H1 (cell line): ENCODE results near the gene ZNF318. TPM values are rescaled to one million over a fixed set of nuclear protein-coding genes. Genes with fewer than 3 reads are reported as not detected.

Source experiments
- CHD7 ChIP-seq: fragments of 300-600 bp; sonication (generic); IDR thresholded peaks from 2 replicates; pipeline ENCODE4 v1.7.1; 2012; ENCODE audit warnings: low read length, moderate library complexity, mild to moderate bottlenecking, inconsistent platforms; ENCODE audit not compliant: insufficient replicate concordance
- GTF2F1 ChIP-seq: IDR thresholded peaks from 2 replicates; pipeline ENCODE4 v1.6.1; 2012; ENCODE audit warnings: low read depth, low read length, improper control_type of control experiment, borderline replicate concordance
- HDAC2 ChIP-seq, 2 experiments: fragments of 300-600 bp in 1 of 2; sonication (generic) in 1 of 2; IDR thresholded peaks; 2 replicates each; pipeline ENCODE4 v1.6.1; 2011 to 2012; ENCODE audit warnings: low read depth in 2 of 2, low read length in 2 of 2, mild to moderate bottlenecking in 2 of 2, moderate library complexity in 2 of 2, borderline replicate concordance in 1 of 2, inconsistent platforms in 1 of 2
- HDAC6 ChIP-seq: IDR thresholded peaks from one replicate; pipeline ENCODE4 v1.7.1; 2012; ENCODE audit warnings: low read depth, mild to moderate bottlenecking, inconsistent platforms, low read length, moderate library complexity
- KDM1A ChIP-seq: fragments of 200-600, 300-600 bp; sonication (generic); IDR thresholded peaks from 2 replicates; pipeline ENCODE4 v1.7.1; 2016; ENCODE audit warnings: mild to moderate bottlenecking, low read length, borderline replicate concordance
- MAX ChIP-seq: IDR thresholded peaks from 2 replicates; pipeline ENCODE4 v1.6.1; 2012; ENCODE audit warnings: inconsistent platforms
- NRF1 ChIP-seq: IDR thresholded peaks from 2 replicates; pipeline ENCODE4 v1.6.1; 2011; ENCODE audit warnings: mild to moderate bottlenecking, low read depth, low read length, improper control_type of control experiment
- POU5F1 ChIP-seq: IDR thresholded peaks from 2 replicates; pipeline ENCODE4 v1.6.1; 2011; ENCODE audit warnings: low read depth, mild to moderate bottlenecking, low read length, moderate library complexity
- polyA plus RNA-seq, 7 experiments: library from polyadenylated mRNA; depleted of rRNA in 3 of 7; stranded (reverse) in 5 of 7; unstranded in 2 of 7; fragments of >200 nt in 5 of 7; fragments of 200-250 nt in 2 of 7; gene quantifications; 1 replicate in 5 of 7; 2 replicates in 1 of 7; 4 replicates in 1 of 7; pipeline versions ENCODE4 v1.2.1 to v1.2.3, GENCODE V29; 2011 to 2013; ENCODE audit warnings: missing spikeins in 2 of 7, mixed read lengths in 2 of 7
- total RNA-seq: library from RNA; stranded (reverse); fragmentation: NEBNext Ultra II Directional; extraction: Animal tissue kit (Norgen Biotek cat#: 25700); gene quantifications from 2 replicates; pipeline ENCODE4 v1.2.1, GENCODE V29; 2021
- TF ChIP-seq, protein P1 (sequence below): IDR thresholded peaks from 2 replicates; pipeline ENCODE4 v1.6.1; 2012; ENCODE audit warnings: low read length, inconsistent platforms

ZNF318 gene
- total and polyA plus RNA-seq, 2 of the 8 experiments (the other 6 are each of a cell fraction or from before 2014, with no cell fraction given), result 10.2 to 22.1 TPM

DNA sequence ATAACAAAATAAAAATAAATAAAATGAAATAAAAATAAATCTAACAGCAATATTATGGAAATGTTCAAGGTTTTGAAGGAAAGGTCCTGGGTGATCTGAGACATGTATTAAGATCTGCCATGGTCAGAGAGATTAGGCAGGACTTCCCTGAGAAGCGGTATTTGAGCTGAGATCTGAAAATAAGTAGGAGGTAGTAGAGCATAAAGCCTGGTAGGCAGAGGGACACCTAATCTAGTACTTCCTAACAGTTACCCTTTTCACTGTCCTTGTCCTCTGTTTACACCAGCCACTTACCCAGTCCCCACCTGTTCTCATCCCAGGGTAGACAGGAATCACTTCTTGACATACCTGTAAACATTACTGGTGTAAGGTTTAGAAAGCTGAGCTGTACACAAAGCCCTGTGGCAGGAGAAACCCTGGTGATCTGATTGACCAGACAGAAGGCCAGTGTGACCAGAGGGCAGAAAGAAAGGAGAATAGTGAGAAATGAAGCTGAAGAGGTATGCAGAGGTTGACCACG, 8.3 kb upstream of the ZNF318 start (continued):
- TF ChIP-seq CHD7 (no peak), MAX (no peak), NRF1 (no peak), GTF2F1 (no peak), HDAC2 (IDR thresholded peaks at IDR 0.05; ENCODE audit: borderline replicate concordance in 1 of 2, low read depth in 2 of 2, low read length in 2 of 2) (no peak), KDM1A (no peak), POU5F1 (no peak), HDAC6 (no peak)
- TF ChIP-seq, protein P1, sequence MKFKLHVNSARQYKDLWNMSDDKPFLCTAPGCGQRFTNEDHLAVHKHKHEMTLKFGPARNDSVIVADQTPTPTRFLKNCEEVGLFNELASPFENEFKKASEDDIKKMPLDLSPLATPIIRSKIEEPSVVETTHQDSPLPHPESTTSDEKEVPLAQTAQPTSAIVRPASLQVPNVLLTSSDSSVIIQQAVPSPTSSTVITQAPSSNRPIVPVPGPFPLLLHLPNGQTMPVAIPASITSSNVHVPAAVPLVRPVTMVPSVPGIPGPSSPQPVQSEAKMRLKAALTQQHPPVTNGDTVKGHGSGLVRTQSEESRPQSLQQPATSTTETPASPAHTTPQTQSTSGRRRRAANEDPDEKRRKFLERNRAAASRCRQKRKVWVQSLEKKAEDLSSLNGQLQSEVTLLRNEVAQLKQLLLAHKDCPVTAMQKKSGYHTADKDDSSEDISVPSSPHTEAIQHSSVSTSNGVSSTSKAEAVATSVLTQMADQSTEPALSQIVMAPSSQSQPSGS, result no peak
